ENCODE measurements around the gene LRRC1. TPM values are rescaled to one million over a fixed set of nuclear protein-coding genes. Genes with fewer than 3 reads are reported as not detected.
"Not testable (repeated sequence)": the region's sequence is repeated elsewhere in the genome, so short reads cannot be mapped to it uniquely, and the experiment has no call there.

The LRRC1 gene
- total and polyA plus RNA-seq, 2 donors (not counting 1 experiment from before 2014, with no cell fraction given) = 3.4 to 8.9 TPM

- ChIA-PET CTCF (no interaction called here), POLR2A (no interaction called here)
- Histone ChIP-seq H4K20me1 (ENCODE audit: control insufficient read depth, insufficient read depth, low read length, poor library complexity, severe bottlenecking) (no peaks in the 10 kb centered on the region), H3K27me3 (replicated peaks in 1 of 4; ENCODE audit: control extremely low read depth in 1 of 4, control insufficient read depth in 3 of 4, insufficient read depth in 4 of 4, low read length in 3 of 4) (no peaks in the 10 kb centered on the region), H3K27ac (ENCODE audit: low read length in 2 of 2) (no peak overlapping the region), H3K4me1 (ENCODE audit: control insufficient read depth in 2 of 2, insufficient read depth in 2 of 2, low read length in 2 of 2) (no peaks in the 10 kb centered on the region), H2AFZ (ENCODE audit: insufficient read depth, low read depth, low read length, poor library complexity, severe bottlenecking) (no peak overlapping the region), H3K36me3 (replicated peaks in 1 of 2; ENCODE audit: control extremely low read depth in 1 of 2, control insufficient read depth in 1 of 2, extremely low read depth in 1 of 2, insufficient read depth in 2 of 2, low read length in 1 of 2) (no peaks in the 10 kb centered on the region), H3K9ac (ENCODE audit: low read length) (no peak overlapping the region), H3K9me3 (ENCODE audit: control extremely low read depth in 1 of 3, control insufficient read depth in 2 of 3, insufficient read depth in 1 of 3, low read length in 2 of 3) (peaks cover 0 to 4% (median 0%) of the 10 kb centered on the region in 3 donors), H3K4me3 (ENCODE audit: control extremely low read depth in 1 of 5, extremely low read depth in 1 of 5, insufficient read depth in 1 of 5, low read depth in 2 of 5, low read length in 4 of 5) (no peak overlapping the region), H3K4me2 (replicated peaks; ENCODE audit: low read depth, low read length, poor library complexity, severe bottlenecking) (no peak overlapping the region), H3K79me2 (ENCODE audit: control insufficient read depth, insufficient read depth, low read length) (no peaks in the 10 kb centered on the region)
- ATAC-seq (ENCODE audit: low read depth) = no peak
- DNase-seq = no peak
- Mint-ChIP-seq H3K4me1 (no peaks in the 10 kb centered on the region), H3K4me3 (no peak overlapping the region), H3K27me3 (no peaks in the 10 kb centered on the region), H3K27ac (no peak overlapping the region), H3K9me3 (ENCODE audit: insufficient read depth) (no peaks in the 10 kb centered on the region)
- intact Hi-C loops (cut with micrococcal nuclease) = no loop called here
- TF ChIP-seq EZH2 (IDR thresholded peaks at IDR 0.05; ENCODE audit: borderline replicate concordance, insufficient read depth, low read depth, low read length, poor library complexity, severe bottlenecking) = no peak
- TF ChIP-seq, protein P1, sequence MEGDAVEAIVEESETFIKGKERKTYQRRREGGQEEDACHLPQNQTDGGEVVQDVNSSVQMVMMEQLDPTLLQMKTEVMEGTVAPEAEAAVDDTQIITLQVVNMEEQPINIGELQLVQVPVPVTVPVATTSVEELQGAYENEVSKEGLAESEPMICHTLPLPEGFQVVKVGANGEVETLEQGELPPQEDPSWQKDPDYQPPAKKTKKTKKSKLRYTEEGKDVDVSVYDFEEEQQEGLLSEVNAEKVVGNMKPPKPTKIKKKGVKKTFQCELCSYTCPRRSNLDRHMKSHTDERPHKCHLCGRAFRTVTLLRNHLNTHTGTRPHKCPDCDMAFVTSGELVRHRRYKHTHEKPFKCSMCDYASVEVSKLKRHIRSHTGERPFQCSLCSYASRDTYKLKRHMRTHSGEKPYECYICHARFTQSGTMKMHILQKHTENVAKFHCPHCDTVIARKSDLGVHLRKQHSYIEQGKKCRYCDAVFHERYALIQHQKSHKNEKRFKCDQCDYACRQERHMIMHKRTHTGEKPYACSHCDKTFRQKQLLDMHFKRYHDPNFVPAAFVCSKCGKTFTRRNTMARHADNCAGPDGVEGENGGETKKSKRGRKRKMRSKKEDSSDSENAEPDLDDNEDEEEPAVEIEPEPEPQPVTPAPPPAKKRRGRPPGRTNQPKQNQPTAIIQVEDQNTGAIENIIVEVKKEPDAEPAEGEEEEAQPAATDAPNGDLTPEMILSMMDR (IDR thresholded peaks at IDR 0.05) = no peak
Measured at GRCh38 chr6:53773044-53773696, 21.6 kb upstream of the LRRC1 start.

GRCh38 chr6:53776152-53776551 is 18.7 kb upstream of the LRRC1 start:
- intact Hi-C loops (cut with micrococcal nuclease); H3K27me3 ChIP-seq (replicated peaks in 1 of 4; ENCODE audit: control extremely low read depth in 1 of 4, control insufficient read depth in 3 of 4, insufficient read depth in 4 of 4, low read length in 3 of 4); H3K27me3 Mint-ChIP-seq; H3K9me3 Mint-ChIP-seq (ENCODE audit: insufficient read depth); H3K4me3 ChIP-seq (ENCODE audit: control extremely low read depth in 1 of 5, extremely low read depth in 1 of 5, insufficient read depth in 1 of 5, low read depth in 2 of 5, low read length in 4 of 5); H3K27ac Mint-ChIP-seq; H3K9me3 ChIP-seq (ENCODE audit: control extremely low read depth in 1 of 3, control insufficient read depth in 2 of 3, insufficient read depth in 1 of 3, low read length in 2 of 3); H3K4me2 ChIP-seq (replicated peaks; ENCODE audit: low read depth, low read length, poor library complexity, severe bottlenecking); H4K20me1 ChIP-seq (ENCODE audit: control insufficient read depth, insufficient read depth, low read length, poor library complexity, severe bottlenecking); H3K4me1 ChIP-seq (ENCODE audit: control insufficient read depth in 2 of 2, insufficient read depth in 2 of 2, low read length in 2 of 2); H3K27ac ChIP-seq (ENCODE audit: low read length in 2 of 2); H3K4me3 Mint-ChIP-seq; ATAC-seq (ENCODE audit: low read depth); H3K4me1 Mint-ChIP-seq; H2AFZ ChIP-seq (ENCODE audit: insufficient read depth, low read depth, low read length, poor library complexity, severe bottlenecking); H3K36me3 ChIP-seq (replicated peaks in 1 of 2; ENCODE audit: control extremely low read depth in 1 of 2, control insufficient read depth in 1 of 2, extremely low read depth in 1 of 2, insufficient read depth in 2 of 2, low read length in 1 of 2); H3K79me2 ChIP-seq (ENCODE audit: control insufficient read depth, insufficient read depth, low read length); H3K9ac ChIP-seq (ENCODE audit: low read length); CTCF ChIA-PET; DNase-seq; POLR2A ChIA-PET: not testable (repeated sequence)
- WGBS (ENCODE audit: insufficient coverage) = no CpG with 5 or more reads among the region's 2 CpGs

- H3K4me3 Mint-ChIP-seq = not testable (repeated sequence)
Measured at GRCh38 chr6:53784991-53785390, 9.8 kb upstream of the LRRC1 start.

More at GRCh38 chr6:53784991-53785390, 9.8 kb upstream of the LRRC1 start:
- DNase-seq; POLR2A ChIA-PET; H3K27me3 Mint-ChIP-seq; H3K27ac ChIP-seq (ENCODE audit: low read length in 2 of 2); H3K4me3 ChIP-seq (ENCODE audit: control extremely low read depth in 1 of 5, extremely low read depth in 1 of 5, insufficient read depth in 1 of 5, low read depth in 2 of 5, low read length in 4 of 5); ATAC-seq (ENCODE audit: low read depth); H3K4me1 ChIP-seq (ENCODE audit: control insufficient read depth in 2 of 2, insufficient read depth in 2 of 2, low read length in 2 of 2); H3K36me3 ChIP-seq (replicated peaks in 1 of 2; ENCODE audit: control extremely low read depth in 1 of 2, control insufficient read depth in 1 of 2, extremely low read depth in 1 of 2, insufficient read depth in 2 of 2, low read length in 1 of 2); H3K9me3 ChIP-seq (ENCODE audit: control extremely low read depth in 1 of 3, control insufficient read depth in 2 of 3, insufficient read depth in 1 of 3, low read length in 2 of 3); H3K9me3 Mint-ChIP-seq (ENCODE audit: insufficient read depth); H3K79me2 ChIP-seq (ENCODE audit: control insufficient read depth, insufficient read depth, low read length); H2AFZ ChIP-seq (ENCODE audit: insufficient read depth, low read depth, low read length, poor library complexity, severe bottlenecking); H3K4me1 Mint-ChIP-seq; H3K27me3 ChIP-seq (replicated peaks in 1 of 4; ENCODE audit: control extremely low read depth in 1 of 4, control insufficient read depth in 3 of 4, insufficient read depth in 4 of 4, low read length in 3 of 4); H4K20me1 ChIP-seq (ENCODE audit: control insufficient read depth, insufficient read depth, low read length, poor library complexity, severe bottlenecking); H3K27ac Mint-ChIP-seq; CTCF ChIA-PET; H3K9ac ChIP-seq (ENCODE audit: low read length); intact Hi-C loops (cut with micrococcal nuclease); H3K4me2 ChIP-seq (replicated peaks; ENCODE audit: low read depth, low read length, poor library complexity, severe bottlenecking): not testable (repeated sequence)
